Daoy (cell line): Measurements from ENCODE around the gene GAS1. TPM values are rescaled to one million over a fixed set of nuclear protein-coding genes. Genes with fewer than 3 reads are reported as not detected.

Experiments
- DNase-seq: peaks from one replicate; pipeline ENCODE4 v3.0.0-alpha.2; 2015; ENCODE audit warnings: low read depth
- total RNA-seq: library from RNA; depleted of rRNA; stranded (reverse); fragments of >200 nt; shearing (Covaris generic); gene quantifications from 2 replicates; pipeline ENCODE4 v1.2.3, GENCODE V29; 2014

GAS1 gene
- total RNA-seq, 1 experiment from 2014 or later: 11.2 TPM

DNA sequence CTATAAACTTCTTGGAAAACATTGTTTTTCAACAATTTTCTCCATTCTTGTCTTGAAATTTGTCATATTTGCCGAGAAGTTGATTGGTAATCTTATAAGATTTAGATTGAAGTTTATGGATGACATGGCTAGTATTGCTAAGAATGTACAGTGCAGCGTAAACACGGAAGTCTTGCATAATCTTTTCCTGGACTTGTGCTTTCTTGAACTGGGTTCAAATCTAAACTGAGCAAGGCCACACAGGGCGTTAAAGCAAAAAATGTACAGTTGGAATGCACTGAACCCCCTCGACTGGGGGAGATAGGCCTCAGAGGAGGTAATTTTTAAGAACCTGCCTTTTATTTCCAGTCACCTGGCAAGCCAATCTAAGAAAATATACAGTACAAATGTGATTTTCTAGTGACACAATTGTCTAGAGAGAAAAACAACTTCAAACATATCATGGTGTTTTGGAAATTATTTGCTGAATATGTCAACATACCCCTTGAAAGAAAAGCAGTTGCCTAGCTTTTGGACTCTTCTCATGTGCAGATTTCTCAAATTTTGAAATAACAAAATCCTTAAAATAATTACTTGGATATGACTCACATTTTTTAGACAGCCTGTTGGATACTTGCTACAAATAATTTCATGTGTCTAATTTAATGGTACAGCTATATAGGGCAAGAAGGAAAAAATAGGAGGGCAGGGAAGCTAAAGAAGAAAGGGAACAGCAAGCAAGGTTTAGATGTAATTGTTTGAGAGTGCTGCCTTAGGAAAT lies 18.5 kb upstream of the GAS1 start:
- no peak for DNase-seq

GRCh38 chr9:86962692-86963091 lies 15.4 kb upstream of the GAS1 start:
- DNase-seq: no peak

- no peak for DNase-seq
Observed at GRCh38 chr9:86960938-86961337, 13.6 kb upstream of the GAS1 start.

DNA sequence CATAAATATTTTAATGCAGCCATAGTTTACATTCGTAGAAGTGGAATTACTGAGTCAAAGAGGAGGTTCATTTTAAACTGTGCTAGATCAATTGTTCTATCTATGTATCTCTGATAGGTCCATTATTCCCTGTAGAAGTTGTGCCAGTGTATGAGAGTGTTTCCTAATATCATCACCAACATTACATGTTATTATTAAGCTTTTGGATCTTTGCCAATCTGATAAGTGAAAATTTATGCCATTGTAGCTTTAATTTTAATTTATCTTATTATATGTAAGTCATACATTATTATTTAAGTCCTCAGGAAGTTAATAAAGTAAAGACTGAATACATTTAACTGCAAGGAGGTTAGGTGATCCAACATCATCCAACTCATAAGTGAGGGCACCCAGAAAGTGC lies 10.9 kb upstream of the GAS1 start:
- no peak for DNase-seq

GRCh38 chr9:86955561-86955960 lies 8.3 kb upstream of the GAS1 start:
- no peak for DNase-seq

- no peak for DNase-seq
Observed at GRCh38 chr9:86955042-86955441, 7.7 kb upstream of the GAS1 start.

GRCh38 chr9:86953181-86953580 lies 5.9 kb upstream of the GAS1 start:
- no peak for DNase-seq

GRCh38 chr9:86948074-86948929 lies 996 bp upstream of the GAS1 start:
- peak; percentile 87 for DNase-seq

GRCh38 chr9:86946201-86947145 lies 833 bp downstream of the GAS1 start:
- peak; percentile 87 for DNase-seq

DNA sequence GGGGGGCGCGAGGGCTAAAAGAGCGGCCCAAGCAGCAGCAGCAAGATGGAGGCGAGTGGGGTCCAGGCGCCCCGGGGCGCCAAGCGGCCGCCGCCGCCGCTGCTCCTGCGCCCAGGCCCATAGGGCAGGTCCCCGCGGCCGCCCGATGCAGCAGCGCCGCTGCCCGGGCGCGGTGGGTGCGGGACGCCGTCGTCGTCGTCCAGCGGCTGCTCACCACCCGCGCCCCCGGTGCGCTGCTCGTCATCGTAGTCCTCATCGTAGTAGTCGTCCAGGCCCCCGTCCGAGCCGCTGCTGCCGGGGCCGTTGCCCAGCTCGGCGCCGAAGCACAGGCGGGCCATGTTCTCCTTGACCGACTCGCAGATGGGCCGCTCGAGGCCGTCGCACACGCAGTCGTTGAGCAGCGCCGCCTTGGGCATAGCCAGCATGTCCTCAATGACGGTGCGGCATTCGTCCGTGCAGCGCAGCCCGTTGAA lies 1.5 kb downstream of the GAS1 start:
- DNase-seq: peak; percentile 75

GRCh38 chr9:86944796-86945727 lies 2.2 kb downstream of the GAS1 start:
- peak; percentile 52 for DNase-seq

DNA sequence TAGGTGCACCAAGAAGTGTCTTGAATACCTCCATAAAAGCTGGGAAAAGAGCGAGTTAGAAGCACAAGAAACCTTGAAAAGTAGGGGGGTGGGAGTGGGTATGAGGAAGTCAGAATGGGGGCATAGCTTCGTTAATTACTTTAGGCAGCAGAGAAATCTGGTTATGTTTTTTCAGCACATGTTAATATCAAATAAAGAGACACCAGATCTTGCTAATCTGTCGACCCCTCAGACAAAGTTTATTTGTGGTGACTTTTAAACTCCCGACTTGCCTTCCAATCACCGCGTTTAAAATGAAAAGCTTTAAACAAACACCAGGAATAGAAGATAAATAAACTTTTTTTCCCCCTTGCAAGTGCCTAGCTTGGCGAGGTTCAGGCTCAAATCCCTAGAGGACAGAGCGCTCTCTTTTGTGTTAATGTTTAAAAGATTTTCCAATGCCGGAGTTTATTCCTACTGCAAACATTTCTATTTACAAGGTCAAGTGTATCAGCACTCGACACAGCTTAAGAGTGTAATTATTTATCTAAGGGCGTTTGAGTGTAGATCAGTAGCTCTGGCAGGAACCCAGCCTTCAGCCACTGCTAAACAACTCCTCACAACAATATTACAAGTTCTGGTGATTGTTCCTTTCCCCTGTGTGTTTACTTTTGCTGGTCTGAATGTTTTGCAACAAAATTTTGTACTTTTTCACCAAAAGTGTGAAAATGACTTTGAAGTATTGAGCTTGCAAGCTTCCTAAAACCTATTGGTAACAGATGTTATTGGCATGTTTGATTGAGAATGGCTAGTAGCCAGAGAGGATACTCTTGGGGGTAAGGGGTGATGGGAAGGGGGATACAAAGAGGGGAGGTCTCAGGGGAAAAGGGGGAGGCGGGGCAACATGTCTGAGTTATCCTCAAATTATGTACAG lies 3.8 kb downstream of the GAS1 start:
- no peak for DNase-seq

DNA sequence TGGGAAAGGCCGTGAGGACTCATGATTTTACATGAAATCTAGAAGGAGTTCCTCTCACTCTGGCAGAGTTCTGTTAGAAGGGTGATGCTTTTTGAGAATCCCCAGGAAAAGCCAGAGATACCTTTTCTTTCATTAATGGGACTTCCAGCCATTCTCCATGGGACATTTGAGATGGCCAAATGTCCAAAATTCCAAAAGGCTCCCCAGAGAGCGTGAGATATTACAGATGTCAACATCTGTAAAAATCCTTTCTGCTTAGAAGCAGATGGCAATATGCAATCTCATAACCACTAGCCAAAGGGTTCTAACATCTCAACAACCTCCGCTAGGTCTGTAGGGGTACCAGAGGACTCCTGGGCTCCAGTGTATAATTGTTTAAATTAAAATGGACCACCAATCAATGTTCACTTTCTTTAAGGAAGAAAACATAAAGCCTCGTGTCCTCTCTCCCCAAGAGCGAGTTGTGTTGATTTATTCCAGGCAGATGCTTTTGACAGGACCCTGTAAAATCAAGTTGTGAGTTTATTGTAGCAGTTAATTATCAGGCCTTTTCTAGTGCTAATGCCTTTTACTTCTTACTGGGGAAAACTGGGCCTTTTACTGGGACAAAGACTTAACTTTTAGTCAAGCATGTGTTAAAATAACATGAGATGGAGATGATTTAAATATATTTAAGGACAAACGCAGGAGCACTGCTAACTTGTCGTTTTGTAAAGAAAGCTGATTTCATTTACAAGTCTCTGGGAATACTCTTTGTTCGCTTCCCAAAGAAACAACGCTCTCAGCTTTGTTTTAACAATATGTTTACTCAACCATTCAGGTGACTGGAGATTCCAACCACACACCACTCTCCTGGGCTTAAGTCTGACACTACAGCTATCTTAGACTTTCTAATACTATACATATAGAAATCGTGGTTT lies 4.8 kb downstream of the GAS1 start:
- no peak for DNase-seq

GRCh38 chr9:86941197-86941596 lies 6.1 kb downstream of the GAS1 start:
- DNase-seq: no peak

GRCh38 chr9:86940774-86941173 lies 6.5 kb downstream of the GAS1 start:
- DNase-seq: no peak

DNA sequence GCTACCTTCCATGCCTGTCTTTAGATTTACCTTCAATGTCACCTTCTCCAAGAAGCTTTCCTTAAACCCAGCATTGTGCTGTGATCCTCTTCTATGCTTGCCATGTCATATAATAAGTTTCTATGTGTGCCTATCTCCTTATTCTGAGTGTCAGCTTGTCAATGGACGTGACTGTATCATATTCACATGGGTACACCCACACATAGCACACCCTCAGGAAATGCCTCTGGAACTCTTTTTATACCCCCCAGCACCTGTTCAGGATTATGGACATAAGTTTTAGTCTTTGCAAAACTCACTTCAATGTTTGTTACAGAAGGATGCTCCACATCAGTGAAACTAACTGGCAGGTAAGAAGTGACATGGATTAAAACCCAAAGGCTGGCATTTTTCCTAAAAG lies 7.4 kb downstream of the GAS1 start:
- DNase-seq: no peak

DNA sequence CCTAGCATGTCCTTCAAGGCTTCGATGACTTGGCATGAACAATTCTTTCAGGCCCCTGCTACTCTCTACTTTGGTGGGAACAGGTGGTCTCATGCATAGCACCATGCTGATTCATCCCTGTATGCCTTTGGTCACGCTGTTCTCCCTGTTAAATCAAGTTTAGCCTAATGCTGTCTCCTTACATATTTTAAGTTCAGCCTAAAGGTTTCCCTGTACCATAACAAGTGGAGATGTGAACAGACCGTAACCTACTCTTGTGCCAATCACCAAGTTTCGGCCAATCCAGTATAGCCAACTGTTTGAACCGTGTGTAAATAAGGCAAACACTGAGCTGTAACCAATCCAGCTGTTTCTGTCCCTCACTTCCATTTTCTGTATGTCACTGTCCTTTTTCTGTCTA lies 8.0 kb downstream of the GAS1 start:
- no peak for DNase-seq

DNA sequence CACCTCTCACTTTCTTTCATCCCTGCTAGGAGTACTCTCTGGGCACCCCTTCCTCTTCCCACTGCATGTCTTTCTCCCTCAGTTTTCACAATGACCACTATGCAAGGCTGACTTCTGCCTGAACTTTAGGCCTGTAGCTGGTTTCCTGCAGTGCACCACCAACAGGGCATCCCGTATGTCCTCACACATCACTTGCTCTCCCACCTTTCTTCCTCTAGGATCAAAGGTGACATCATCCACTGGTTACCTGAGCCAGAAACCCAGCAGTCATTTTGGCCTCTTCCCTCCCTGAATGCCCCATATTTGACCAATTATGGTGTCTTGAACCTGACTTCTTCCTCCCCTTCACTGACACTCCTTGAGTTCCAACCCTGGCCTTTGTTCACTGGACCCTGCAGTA lies 8.5 kb downstream of the GAS1 start:
- no peak for DNase-seq

DNA sequence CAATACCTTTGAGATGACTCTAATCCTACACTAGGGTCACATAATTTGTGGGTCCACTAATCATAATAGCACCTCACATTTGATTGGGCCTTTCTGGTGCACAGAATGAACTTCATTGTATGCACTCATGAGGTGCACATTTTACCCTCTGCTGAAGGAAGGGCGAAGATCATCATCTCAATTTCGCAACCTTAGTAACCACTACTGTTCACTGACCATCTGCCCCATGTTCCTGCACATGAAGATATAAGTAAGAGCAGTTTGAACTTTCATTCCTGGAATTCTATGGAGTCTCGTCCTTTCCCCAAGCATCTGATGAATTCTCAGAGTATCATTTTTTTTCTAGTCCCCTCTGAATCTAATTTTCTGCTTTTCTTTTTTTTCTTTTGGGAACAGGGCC lies 21.2 kb downstream of the GAS1 start:
- no peak for DNase-seq
